ENCODE results near the gene LCN15. TPM values are rescaled to one million over a fixed set of nuclear protein-coding genes. Genes with fewer than 3 reads are reported as not detected.
"Not testable (repeated sequence)": the region's sequence is repeated elsewhere in the genome, so short reads cannot be mapped to it uniquely, and the experiment has no call there.

LCN15 gene
- total RNA-seq, 2 donors from 2014 or later: not detected

- DNase-seq (ENCODE audit: low spot score): peak; percentile 73
- intact Hi-C loops (cut with DNase I): no loop called here
These were observed 45.7 kb downstream of the LCN15 start for GRCh38 chr9:136718345-136719194.

GRCh38 chr9:136717399-136717798, 46.9 kb downstream of the LCN15 start:
- peak; percentile 74 for DNase-seq (ENCODE audit: low spot score)
- intact Hi-C loops (cut with DNase I): no loop called here

GRCh38 chr9:136714893-136715274, 49.4 kb downstream of the LCN15 start:
- intact Hi-C loops (cut with DNase I): no loop called here
- DNase-seq (ENCODE audit: low spot score): no peak

GRCh38 chr9:136714096-136714892, 50.0 kb downstream of the LCN15 start:
- no peak for DNase-seq (ENCODE audit: low spot score)
- intact Hi-C loops (cut with DNase I): no loop called here

- no peak for DNase-seq (ENCODE audit: low spot score)
- intact Hi-C loops (cut with DNase I): no loop called here
These were observed 50.8 kb downstream of the LCN15 start for GRCh38 chr9:136713550-136713949.

GRCh38 chr9:136712690-136713544, 51.4 kb downstream of the LCN15 start:
- DNase-seq (ENCODE audit: low spot score): no peak
- intact Hi-C loops (cut with DNase I): no loop called here

GRCh38 chr9:136711751-136712689, 52.3 kb downstream of the LCN15 start, which contains the start of gene DIPK1B:
Gene DIPK1B (plus strand): TSS chr9:136712572. CDS start chr9:136712666, 94 bp downstream.
- intact Hi-C loops (cut with DNase I): no loop called here
- DNase-seq (ENCODE audit: low spot score): no peak

GRCh38 chr9:136711219-136711648, 53.1 kb downstream of the LCN15 start:
- intact Hi-C loops (cut with DNase I); DNase-seq (ENCODE audit: low spot score): not testable (repeated sequence)

- intact Hi-C loops (cut with DNase I): no loop called here
- DNase-seq (ENCODE audit: low spot score): no peak
These were observed 53.8 kb downstream of the LCN15 start for GRCh38 chr9:136710543-136710942.

Small RNA genes lying within 50 kb of the gene (microRNA-seq; reads per million reads assigned to microRNA genes)
- 0 reads per million in 2 donors for gene MIR6722 (ENCODE audit: borderline microRNAs expressed in 2 of 2)

Other genes starting within 250 kb of the LCN15 start
- gene NOTCH1, start 218.5 kb downstream of the LCN15 start, total RNA-seq: 10 to 100 TPM; 35.5 to 40.4 TPM
- 100 to 1,000 TPM in 1 of 2 donors, 10 to 100 TPM in 1; 91.4 to 118 TPM for gene EGFL7, start 101.6 kb downstream of the LCN15 start, total RNA-seq
- 10 to 100 TPM; 27.1 to 28.8 TPM for gene AGPAT2, start 77.1 kb downstream of the LCN15 start, total RNA-seq
- 1 to 10 TPM; 7.1 to 8.3 TPM for gene DIPK1B, start 51.9 kb downstream of the LCN15 start, total RNA-seq
- gene LCN10, start 21.6 kb downstream of the LCN15 start, total RNA-seq: 10 to 100 TPM in 1 of 2 donors, 1 to 10 TPM in 1; 9.2 to 10.0 TPM
- 10 to 100 TPM; 22.8 to 36.9 TPM for gene LCN6, start 16.0 kb downstream of the LCN15 start, total RNA-seq
- not detected for gene LCN8, start 6.3 kb downstream of the LCN15 start, total RNA-seq
- 10 to 100 TPM; 28.1 to 33.9 TPM for gene TMEM141, start 26.8 kb upstream of the LCN15 start, total RNA-seq
- under 1 TPM; 0.29 to 0.42 TPM for gene CCDC183, start 31.8 kb upstream of the LCN15 start, total RNA-seq
- gene RABL6, start 43.4 kb upstream of the LCN15 start, total RNA-seq: 10 to 100 TPM; 47.9 to 49.8 TPM
- gene AJM1, start 78.0 kb upstream of the LCN15 start, total RNA-seq: 1 to 10 TPM; 4.7 to 5.9 TPM
- 10 to 100 TPM; 71.7 to 87.9 TPM for gene PHPT1, start 84.9 kb upstream of the LCN15 start, total RNA-seq
- gene MAMDC4, start 87.8 kb upstream of the LCN15 start, total RNA-seq: 1 to 10 TPM; 1.5 to 2.4 TPM
- 100 to 1,000 TPM; 178 to 191 TPM for gene EDF1, start 101.8 kb upstream of the LCN15 start, total RNA-seq
- 10 to 100 TPM in 1 of 2 donors, 1 to 10 TPM in 1; 8.7 to 10.9 TPM for gene TRAF2, start 122.0 kb upstream of the LCN15 start, total RNA-seq
- 100 to 1,000 TPM in 1 of 2 donors, 10 to 100 TPM in 1; 95.0 to 100 TPM for gene FBXW5, start 180.2 kb upstream of the LCN15 start, total RNA-seq
- gene C8G, start 180.7 kb upstream of the LCN15 start, total RNA-seq: 1 to 10 TPM; 1.4 TPM
- gene LCN12, start 187.8 kb upstream of the LCN15 start, total RNA-seq: under 1 TPM; 0.62 to 0.88 TPM
- 100 to 1,000 TPM; 475 to 547 TPM for gene PTGDS, start 213.0 kb upstream of the LCN15 start, total RNA-seq
- 1 to 10 TPM; 2.0 to 2.4 TPM for gene LCNL1, start 218.5 kb upstream of the LCN15 start, total RNA-seq
- gene PAXX, start 227.9 kb upstream of the LCN15 start, total RNA-seq: 10 to 100 TPM; 23.1 to 25.4 TPM
- 1 to 10 TPM; 1.9 to 3.8 TPM for gene CLIC3, start 232.1 kb upstream of the LCN15 start, total RNA-seq

Data from posterior vena cava (tissue), 2 donors.